ENCODE results near the gene FAU. TPM values are rescaled to one million over a fixed set of nuclear protein-coding genes. Genes with fewer than 3 reads are reported as not detected.

Gene FAU
- total RNA-seq (100 to 1,000 TPM; 334 to 904 TPM), polyA plus RNA-seq (1,000 to 10,000 TPM; 1,051 to 1,580 TPM)
- long read RNA-seq, donor 1, transcript FAU-209 (4 exons, 697 nt) = minor isoform, 89 of 992 reads
- long read RNA-seq, donor 1, transcript FAU-202 (3 exons, 533 nt) = minor isoform, 10 of 992 reads
- long read RNA-seq, donor 1, transcript FAU-207 (5 exons, 847 nt) = major isoform, 722 of 992 reads
- long read RNA-seq, donor 1, transcript FAU-208 (1 exons, 1,484 nt) = minor isoform, 27 of 992 reads
- long read RNA-seq, donor 1, partial matches to known transcripts = 82 of 992 reads
- long read RNA-seq, donor 1, other reads (novel, unspliced or antisense) = 56 of 992 reads
- long read RNA-seq, donor 2, transcript FAU-208 (1 exons, 1,484 nt) = minor isoform, 12 of 554 reads
- long read RNA-seq, donor 2, transcript FAU-209 (4 exons, 697 nt) = minor isoform, 45 of 554 reads
- long read RNA-seq, donor 2, transcript FAU-207 (5 exons, 847 nt) = major isoform, 398 of 554 reads
- long read RNA-seq, donor 2, transcript FAU-202 (3 exons, 533 nt) = minor isoform, 6 of 554 reads
- long read RNA-seq, donor 2, partial matches to known transcripts = 51 of 554 reads
- long read RNA-seq, donor 2, other reads (novel, unspliced or antisense) = 42 of 554 reads
- long read RNA-seq, donor 3, transcript FAU-207 (5 exons, 847 nt) = major isoform, 497 of 641 reads
- long read RNA-seq, donor 3, transcript FAU-209 (4 exons, 697 nt) = minor isoform, 34 of 641 reads
- long read RNA-seq, donor 3, transcript FAU-208 (1 exons, 1,484 nt) = minor isoform, 6 of 641 reads
- long read RNA-seq, donor 3, partial matches to known transcripts = 62 of 641 reads
- long read RNA-seq, donor 3, other reads (novel, unspliced or antisense) = 37 of 641 reads
- long read RNA-seq, donor 4, transcript FAU-207 (5 exons, 847 nt) = major isoform, 371 of 553 reads
- long read RNA-seq, donor 4, transcript FAU-208 (1 exons, 1,484 nt) = minor isoform, 20 of 553 reads
- long read RNA-seq, donor 4, transcript FAU-202 (3 exons, 533 nt) = minor isoform, 8 of 553 reads
- long read RNA-seq, donor 4, transcript FAU-209 (4 exons, 697 nt) = minor isoform, 42 of 553 reads
- long read RNA-seq, donor 4, partial matches to known transcripts = 76 of 553 reads
- long read RNA-seq, donor 4, other reads (novel, unspliced or antisense) = 35 of 553 reads
- long read RNA-seq, donor 5, transcript FAU-202 (3 exons, 533 nt) = minor isoform, 19 of 1,094 reads
- long read RNA-seq, donor 5, transcript FAU-207 (5 exons, 847 nt) = major isoform, 756 of 1,094 reads
- long read RNA-seq, donor 5, transcript FAU-209 (4 exons, 697 nt) = minor isoform, 77 of 1,094 reads
- long read RNA-seq, donor 5, transcript FAU-208 (1 exons, 1,484 nt) = minor isoform, 31 of 1,094 reads
- long read RNA-seq, donor 5, partial matches to known transcripts = 122 of 1,094 reads
- long read RNA-seq, donor 5, other reads (novel, unspliced or antisense) = 84 of 1,094 reads

DNA sequence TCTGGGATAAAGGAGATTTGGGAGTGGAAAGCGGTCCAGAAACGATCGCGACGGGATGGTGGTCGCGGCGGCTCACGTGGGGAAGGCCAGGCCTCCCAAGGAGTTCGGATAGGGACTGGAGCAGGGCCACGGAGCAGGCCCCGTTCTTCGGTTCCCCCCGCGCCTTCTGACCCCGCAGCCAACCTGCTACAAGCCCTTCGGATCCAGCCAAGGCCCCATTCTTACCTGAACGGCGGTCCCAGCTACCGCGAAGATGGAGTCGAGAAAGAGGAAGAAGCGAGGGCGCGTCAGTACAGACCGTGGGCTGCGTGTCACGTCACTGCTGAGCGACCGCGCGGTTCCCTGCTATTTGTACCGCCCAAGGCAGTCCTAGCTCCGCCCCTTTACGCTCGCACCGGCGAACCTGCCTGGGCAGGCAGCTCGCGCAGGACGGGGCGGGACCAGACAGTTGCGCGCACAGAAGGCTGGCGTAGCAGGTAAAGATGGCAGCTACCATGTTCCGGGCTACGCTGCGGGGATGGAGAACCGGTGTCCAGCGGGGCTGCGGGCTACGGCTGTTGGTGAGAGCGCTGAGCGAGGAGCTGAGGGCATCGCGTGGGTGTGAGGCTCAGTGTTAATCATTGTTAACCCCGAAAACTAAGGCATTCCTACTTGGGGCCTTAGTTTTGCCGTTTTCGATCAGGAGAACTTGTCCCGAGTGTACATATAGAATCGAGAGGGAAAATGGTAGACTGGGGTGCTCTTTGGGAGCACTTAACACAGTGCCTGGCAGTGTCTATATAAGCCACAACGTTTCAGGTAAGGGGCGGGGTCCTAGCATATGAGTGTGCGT is at the start of gene FAU, which contains the start of gene MRPL49:
Gene FAU, minus strand, starts transcription at position 270 of the 832 bp plus-strand sequence. CDS start 321 bp downstream, outside the sequence.
Gene MRPL49, plus strand, starts transcription at position 457 of the 832 bp plus-strand sequence. Its CDS starts 26 bp downstream, at position 483.
- ATAC-seq (ENCODE audit: insufficient read depth, low FRiP score) (peak; percentile 83), DNase-seq (peak; percentile 96 to 98 (median 97))
- H3K9me3 ChIP-seq (ENCODE audit: control insufficient read depth in 4 of 4, insufficient read depth in 3 of 4, low read length in 3 of 4) = no peaks in the 10 kb centered on the region
- H3K9ac ChIP-seq (ENCODE audit: insufficient read depth in 1 of 2, low read length in 2 of 2) = peak within 1 kb of the TSS; percentile 94 to 97
- H3K4me1 ChIP-seq (ENCODE audit: control insufficient read depth in 5 of 5, insufficient read depth in 5 of 5, low read length in 5 of 5) = peaks cover 0 to 16% (median 7%) of the 10 kb centered on the region in 5 donors
- H3K4me3 ChIP-seq = peak within 1 kb of the TSS; percentile 90
- no peaks in the 10 kb centered on the region for H3K27me3 ChIP-seq (ENCODE audit: control insufficient read depth in 3 of 3, insufficient read depth in 3 of 3, low read length in 2 of 3)
- TF ChIP-seq, protein P1, sequence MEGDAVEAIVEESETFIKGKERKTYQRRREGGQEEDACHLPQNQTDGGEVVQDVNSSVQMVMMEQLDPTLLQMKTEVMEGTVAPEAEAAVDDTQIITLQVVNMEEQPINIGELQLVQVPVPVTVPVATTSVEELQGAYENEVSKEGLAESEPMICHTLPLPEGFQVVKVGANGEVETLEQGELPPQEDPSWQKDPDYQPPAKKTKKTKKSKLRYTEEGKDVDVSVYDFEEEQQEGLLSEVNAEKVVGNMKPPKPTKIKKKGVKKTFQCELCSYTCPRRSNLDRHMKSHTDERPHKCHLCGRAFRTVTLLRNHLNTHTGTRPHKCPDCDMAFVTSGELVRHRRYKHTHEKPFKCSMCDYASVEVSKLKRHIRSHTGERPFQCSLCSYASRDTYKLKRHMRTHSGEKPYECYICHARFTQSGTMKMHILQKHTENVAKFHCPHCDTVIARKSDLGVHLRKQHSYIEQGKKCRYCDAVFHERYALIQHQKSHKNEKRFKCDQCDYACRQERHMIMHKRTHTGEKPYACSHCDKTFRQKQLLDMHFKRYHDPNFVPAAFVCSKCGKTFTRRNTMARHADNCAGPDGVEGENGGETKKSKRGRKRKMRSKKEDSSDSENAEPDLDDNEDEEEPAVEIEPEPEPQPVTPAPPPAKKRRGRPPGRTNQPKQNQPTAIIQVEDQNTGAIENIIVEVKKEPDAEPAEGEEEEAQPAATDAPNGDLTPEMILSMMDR (IDR thresholded peaks at IDR 0.05; ENCODE audit: control extremely low read depth, extremely low read depth) = no peak
- 0 to 1% methylated on average over 64 of the region's 64 CpGs for WGBS, 2 donors
- H3K36me3 ChIP-seq (ENCODE audit: control insufficient read depth in 4 of 4, insufficient read depth in 4 of 4, low read length in 4 of 4) = peaks cover 15 to 45% (median 34%) of the 10 kb centered on the region in 4 donors
- peak within 1 kb of the TSS; percentile 87 to 95 for H3K27ac ChIP-seq (ENCODE audit: low read depth in 1 of 2, low read length in 1 of 2)

DNA sequence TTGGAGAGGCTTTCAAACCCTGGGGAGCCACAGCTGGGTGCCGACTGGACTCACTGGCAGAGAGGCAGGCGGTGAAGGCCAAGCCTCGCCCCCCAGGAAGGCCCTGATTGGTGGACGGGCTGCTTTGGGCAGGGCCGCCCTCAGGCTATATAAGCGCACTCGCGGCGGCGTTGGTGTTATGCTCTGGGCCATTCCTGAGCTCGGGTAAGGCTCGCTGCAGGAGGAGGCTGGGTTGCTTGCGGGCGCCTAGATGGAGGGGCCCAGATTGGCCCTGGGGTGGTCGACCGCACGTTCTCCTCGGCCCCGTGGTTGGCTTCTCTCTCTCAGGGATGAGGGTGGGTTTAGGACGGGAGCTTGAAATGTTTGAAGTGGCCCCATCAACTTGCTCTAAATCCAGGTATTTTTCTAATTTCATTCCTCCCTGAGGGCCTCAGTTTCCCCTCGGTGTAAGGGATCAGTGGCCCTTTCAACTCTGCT is 48.2 kb upstream of the FAU start, which contains the start of gene SPDYC:
Gene SPDYC, plus strand, starts transcription at position 176 of the 477 bp plus-strand sequence. CDS start 1,125 bp downstream, outside the sequence.
- Histone ChIP-seq H3K9me3 (ENCODE audit: control insufficient read depth in 4 of 4, insufficient read depth in 3 of 4, low read length in 3 of 4) (peaks cover 0 to 2% (median 0%) of the 10 kb centered on the region in 4 donors), H3K9ac (ENCODE audit: insufficient read depth in 1 of 2, low read length in 2 of 2) (no peak within 1 kb of the TSS), H3K4me3 (no peak within 1 kb of the TSS), H3K36me3 (ENCODE audit: control insufficient read depth in 4 of 4, insufficient read depth in 4 of 4, low read length in 4 of 4) (no peaks in the 10 kb centered on the region), H3K4me1 (ENCODE audit: control insufficient read depth in 5 of 5, insufficient read depth in 5 of 5, low read length in 5 of 5) (peaks cover 0 to 7% (median 0%) of the 10 kb centered on the region in 5 donors), H3K27ac (ENCODE audit: low read depth in 1 of 2, low read length in 1 of 2) (no peak within 1 kb of the TSS), H3K27me3 (ENCODE audit: control insufficient read depth in 3 of 3, insufficient read depth in 3 of 3, low read length in 2 of 3) (no peaks in the 10 kb centered on the region)
- WGBS, 2 donors = 94 to 95% methylated on average over 21 of the region's 21 CpGs
- DNase-seq (no peak), ATAC-seq (ENCODE audit: insufficient read depth, low FRiP score) (no peak)
- TF ChIP-seq, protein P1 (IDR thresholded peaks at IDR 0.05; ENCODE audit: control extremely low read depth, extremely low read depth) = no peak
